GM13977 (cell line): ENCODE measurements around the gene SYNGR3.

Experiments
- DNase-seq: peaks from one replicate; pipeline ENCODE4 v3.0.0; 2012; ENCODE audit warnings: low spot score
- CTCF ChIP-seq: IDR thresholded peaks from 2 replicates; pipeline ENCODE4 v1.5.1; 2012; ENCODE audit warnings: mild to moderate bottlenecking, control low read depth; ENCODE audit not compliant: insufficient read depth; ENCODE audit errors: extremely low read depth, missing control alignments
- in situ Hi-C: fragments of 300-500 bp; cut with MboI; formaldehyde crosslinking; loops from one replicate; pipeline ENCODE4 v1.12.0; 2022; ENCODE audit warnings: low sequenced_read_pairs, low pct_unique_long_range_greater_than_20kb, mixed read lengths, inconsistent platforms; ENCODE audit not compliant: unreplicated experiment

The SYNGR3 gene

GRCh38 chr16:1991588-1991947 lies 1.8 kb downstream of the SYNGR3 start:
- in situ Hi-C loops: no loop called here
- DNase-seq: no peak
- TF ChIP-seq CTCF: no peak

GRCh38 chr16:1991948-1992703 lies 2.4 kb downstream of the SYNGR3 start:
- no peak for TF ChIP-seq CTCF
- peak; percentile 100 for DNase-seq
- in situ Hi-C loops: no loop called here

GRCh38 chr16:1992704-1993317 lies 3.0 kb downstream of the SYNGR3 start:
- DNase-seq: no peak
- no peak for TF ChIP-seq CTCF
- in situ Hi-C loops: no loop called here

DNA sequence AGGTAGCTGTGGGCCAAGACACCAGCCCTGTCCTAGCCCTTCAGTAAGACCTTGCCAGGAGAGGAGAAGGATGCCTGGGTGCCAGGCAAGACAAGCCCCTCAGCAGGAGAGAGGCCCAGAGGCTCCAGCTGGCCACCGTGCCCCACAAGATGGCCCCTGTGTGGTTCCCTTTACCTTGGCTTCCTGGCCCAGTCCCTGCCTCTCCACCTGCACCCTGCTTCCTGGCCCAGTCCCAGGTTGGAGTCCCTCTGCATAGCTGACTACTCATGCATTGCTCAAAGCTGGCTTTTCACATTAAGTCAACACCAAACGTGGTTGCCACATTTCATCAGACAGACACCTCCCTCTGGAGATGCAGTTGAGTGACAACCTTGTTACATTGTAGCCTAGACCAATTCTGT lies 4.0 kb downstream of the SYNGR3 start:
- in situ Hi-C loops: no loop called here
- no peak for TF ChIP-seq CTCF
- DNase-seq: no peak

DNA sequence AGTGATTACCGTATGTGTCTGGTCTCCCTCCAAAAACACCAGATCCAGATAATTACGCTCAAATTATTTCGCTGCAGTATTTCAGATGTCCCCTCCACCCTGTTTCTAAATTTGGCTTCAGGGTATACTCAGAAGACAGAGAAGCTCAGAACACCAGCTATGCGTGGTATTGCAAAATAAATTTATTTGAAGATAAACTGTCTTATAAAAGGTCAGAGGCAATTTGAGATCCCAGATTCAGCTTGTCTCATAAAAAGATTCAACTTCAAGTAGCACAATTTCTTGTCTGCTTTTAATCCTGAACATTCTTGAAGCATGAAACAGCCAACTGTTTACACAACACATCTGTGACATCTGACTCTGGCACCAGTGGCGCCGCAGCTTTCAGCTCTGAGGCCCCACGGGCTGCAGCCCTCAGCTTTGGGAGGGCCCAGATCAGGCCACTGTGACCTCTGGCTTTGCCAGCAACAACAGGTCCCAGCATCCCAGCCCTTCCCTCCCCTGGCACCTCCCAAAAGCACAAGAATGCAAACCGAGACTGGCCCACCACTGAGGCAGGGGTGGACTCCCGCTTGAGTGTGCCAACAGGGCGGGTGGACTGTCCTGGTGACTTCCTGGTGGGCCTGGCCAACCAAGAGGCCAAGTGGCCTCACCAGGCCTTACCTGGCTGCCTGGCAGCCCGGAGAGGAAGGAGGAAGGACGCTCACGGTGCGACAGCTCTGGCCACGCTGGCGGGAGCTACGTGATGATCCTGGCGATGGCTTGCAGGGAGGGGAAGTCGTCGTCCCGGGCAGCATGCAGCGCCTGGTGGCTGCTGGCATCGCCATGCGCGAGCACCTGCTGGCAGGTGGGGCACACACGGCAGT lies 8.0 kb downstream of the SYNGR3 start:
- in situ Hi-C loops: no loop called here
- no peak for TF ChIP-seq CTCF
- no peak for DNase-seq

DNA sequence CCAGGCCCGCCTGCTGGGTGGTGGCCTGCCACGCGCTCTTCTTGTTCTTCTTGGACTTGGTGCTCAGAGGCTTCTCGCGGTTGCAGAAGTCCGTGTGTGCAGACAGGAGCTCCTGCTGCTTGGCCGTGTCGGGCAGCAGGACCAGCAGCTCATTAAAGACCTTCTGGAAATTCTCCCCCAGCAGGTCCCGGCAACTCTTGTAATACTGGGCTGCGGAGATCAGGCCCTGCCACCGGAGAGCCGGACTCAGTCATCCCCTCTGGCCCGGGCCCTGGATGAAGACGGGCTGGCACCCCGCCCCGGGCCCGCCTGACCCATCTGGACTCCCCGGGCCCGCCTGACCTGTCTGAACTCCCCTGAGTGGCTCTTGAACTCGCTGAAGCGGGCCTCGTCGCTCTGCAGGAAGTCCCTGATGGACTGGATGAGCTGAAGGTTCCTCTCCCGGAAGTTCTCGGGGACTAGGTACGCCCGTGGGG lies 8.6 kb downstream of the SYNGR3 start:
- DNase-seq: no peak
- no peak for TF ChIP-seq CTCF
- in situ Hi-C loops: no loop called here
